NT2/D1 (cell line): ENCODE data around the gene EWSR1.

ENCODE experiments used
- DNase-seq: peaks from one replicate; pipeline ENCODE4 v3.0.0-alpha.2; 2011; ENCODE audit warnings: low read depth, low spot score
- H3K27me3 ChIP-seq: 2 replicates; pipeline ENCODE4 v1.6.0; 2011; ENCODE audit warnings: mild to moderate bottlenecking; ENCODE audit not compliant: insufficient read length, insufficient read depth
- H3K36me3 ChIP-seq: 2 replicates; pipeline ENCODE4 v1.6.1; 2011; ENCODE audit warnings: mild to moderate bottlenecking, low read length, mixed read lengths; ENCODE audit not compliant: insufficient read depth, insufficient read length
- H3K4me1 ChIP-seq: 2 replicates; pipeline ENCODE4 v1.5.1; 2011; ENCODE audit not compliant: insufficient read depth, insufficient read length
- H3K4me3 ChIP-seq: 2 replicates; pipeline ENCODE4 v1.5.1; 2011; ENCODE audit warnings: low read depth; ENCODE audit not compliant: insufficient read length
- H3K9ac ChIP-seq: 2 replicates; pipeline ENCODE4 v1.6.0; 2011; ENCODE audit warnings: low read depth; ENCODE audit not compliant: insufficient read length
- H3K9me3 ChIP-seq: 2 replicates; pipeline ENCODE4 v1.5.1; 2011; ENCODE audit warnings: mild to moderate bottlenecking, low read length; ENCODE audit not compliant: insufficient read depth
- SUZ12 ChIP-seq: IDR thresholded peaks from 2 replicates; pipeline ENCODE4 v1.6.1; 2011; ENCODE audit not compliant: insufficient read length, insufficient read depth; ENCODE audit errors: extremely low read depth
- YY1 ChIP-seq: IDR thresholded peaks from 2 replicates; pipeline ENCODE4 v1.6.1; 2011; ENCODE audit not compliant: insufficient read length, insufficient read depth
- ZNF274 ChIP-seq: IDR thresholded peaks from 2 replicates; pipeline ENCODE4 v1.6.1; 2011; ENCODE audit warnings: mild to moderate bottlenecking, low read depth, low read length

Gene EWSR1

GRCh38 chr22:29259253-29259899, 8.7 kb upstream of the EWSR1 start:
- no peak for DNase-seq
- Histone ChIP-seq H3K4me3 (no peak overlapping the region), H3K36me3 (peaks cover 40% of the 10 kb centered on the region)

GRCh38 chr22:29260031-29260560, 8.0 kb upstream of the EWSR1 start:
- Histone ChIP-seq H3K9me3 (no peaks in the 10 kb centered on the region), H3K9ac (no peak overlapping the region), H3K36me3 (peaks cover 43% of the 10 kb centered on the region), H3K4me3 (no peak overlapping the region), H3K27me3 (no peaks in the 10 kb centered on the region), H3K4me1 (peaks cover 17% of the 10 kb centered on the region)
- TF ChIP-seq SUZ12 (no peak), YY1 (no peak), ZNF274 (no peak)
- DNase-seq: no peak

More at GRCh38 chr22:29259253-29259899, 8.7 kb upstream of the EWSR1 start:
- Histone ChIP-seq H3K9me3 (no peaks in the 10 kb centered on the region), H3K27me3 (no peaks in the 10 kb centered on the region), H3K4me1 (peaks cover 17% of the 10 kb centered on the region), H3K9ac (no peak overlapping the region)
- TF ChIP-seq YY1: no peak
- TF ChIP-seq SUZ12: no peak
- TF ChIP-seq ZNF274: no peak

GRCh38 chr22:29260601-29261315, 7.3 kb upstream of the EWSR1 start:
- no peaks in the 10 kb centered on the region for H3K9me3 ChIP-seq
- DNase-seq: no peak
- H3K36me3 ChIP-seq: peaks cover 50% of the 10 kb centered on the region
- TF ChIP-seq ZNF274: no peak
- no peak for TF ChIP-seq SUZ12
- no peak for TF ChIP-seq YY1
- no peak overlapping the region for H3K9ac ChIP-seq
- peaks cover 17% of the 10 kb centered on the region for H3K4me1 ChIP-seq
- no peaks in the 10 kb centered on the region for H3K27me3 ChIP-seq
- H3K4me3 ChIP-seq: no peak overlapping the region

GRCh38 chr22:29263791-29264276, 4.2 kb upstream of the EWSR1 start:
- Histone ChIP-seq H3K9me3 (no peaks in the 10 kb centered on the region), H3K4me3 (no peak overlapping the region), H3K27me3 (no peaks in the 10 kb centered on the region), H3K4me1 (peaks cover 25% of the 10 kb centered on the region), H3K9ac (no peak overlapping the region), H3K36me3 (peaks cover 60% of the 10 kb centered on the region)
- TF ChIP-seq ZNF274 (no peak), SUZ12 (no peak), YY1 (no peak)
- no peak for DNase-seq

- Histone ChIP-seq H3K9me3 (no peaks in the 10 kb centered on the region), H3K27me3 (no peaks in the 10 kb centered on the region), H3K36me3 (peaks cover 61% of the 10 kb centered on the region), H3K9ac (no peak overlapping the region), H3K4me3 (no peak overlapping the region), H3K4me1 (peaks cover 18% of the 10 kb centered on the region)
- DNase-seq: no peak
- TF ChIP-seq ZNF274 (no peak), YY1 (no peak), SUZ12 (no peak)
Measured at GRCh38 chr22:29265305-29265704, 2.8 kb upstream of the EWSR1 start.

GRCh38 chr22:29265929-29266328, 2.1 kb upstream of the EWSR1 start:
- TF ChIP-seq ZNF274: no peak
- no peak for TF ChIP-seq SUZ12
- TF ChIP-seq YY1: no peak
- H3K36me3 ChIP-seq: peaks cover 60% of the 10 kb centered on the region
- DNase-seq: no peak
- H3K4me3 ChIP-seq: no peak overlapping the region
- no peak overlapping the region for H3K9ac ChIP-seq
- H3K9me3 ChIP-seq: no peaks in the 10 kb centered on the region
- H3K4me1 ChIP-seq: peaks cover 16% of the 10 kb centered on the region
- H3K27me3 ChIP-seq: no peaks in the 10 kb centered on the region
